Ascending aorta (tissue), 2 donors: ENCODE measurements around the gene AGK. TPM values are rescaled to one million over a fixed set of nuclear protein-coding genes. Genes with fewer than 3 reads are reported as not detected.

Experiments used
- DNase-seq, 2 donors: peaks; one replicate each; pipeline ENCODE4 v3.0.0-alpha.2; 2019; ENCODE audit warnings: low spot score in 2 of 2
- H3K27ac ChIP-seq, 2 donors: fragments of 200-600 bp; sonication (generic); one replicate each; pipeline ENCODE4 v1.5.1; 2016 to 2017; ENCODE audit warnings: mild to moderate bottlenecking in 1 of 2
- H3K27me3 ChIP-seq: fragments of 200-600 bp; sonication (generic); one replicate; pipeline ENCODE4 v1.5.1; 2017
- H3K36me3 ChIP-seq, 2 donors: fragments of 200-600 bp; sonication (generic); one replicate each; pipeline ENCODE4 v1.5.1; 2016
- H3K4me1 ChIP-seq, 2 donors: fragments of 200-600 bp; sonication (generic); one replicate each; pipeline ENCODE4 v1.5.1; 2016 to 2017; ENCODE audit warnings: mild to moderate bottlenecking in 1 of 2
- H3K4me3 ChIP-seq, 2 donors: fragments of 200-600 bp; sonication (generic); one replicate each; pipeline ENCODE4 v1.5.1; 2016 to 2017; ENCODE audit warnings: mild to moderate bottlenecking in 1 of 2
- H3K9me3 ChIP-seq, 2 donors: fragments of 200-600 bp; sonication (generic); one replicate each; pipeline ENCODE4 v1.5.1; 2016
- CTCF ChIP-seq, 3 experiments: fragments of 200-600 bp in 2 of 3; fragments of 450-650 bp in 1 of 3; sonication (generic) in 2 of 3; IDR thresholded peaks; one replicate each; pipeline ENCODE4 v1.5.1; 2016 to 2019; ENCODE audit warnings: antibody characterized with exemption in 3 of 3, mild to moderate bottlenecking in 1 of 3, moderate library complexity in 1 of 3
- intact Hi-C: fragments of 100-400 bp; cut with DNase I; formaldehyde crosslinking; loops from one replicate; pipeline ENCODE4 v1.15.1; 2023
- total RNA-seq: library from RNA; depleted of rRNA; stranded (reverse); fragments of >200 nt; gene quantifications from one replicate; pipeline ENCODE4 v1.1.0, GENCODE V29; 2016

AGK gene
- total RNA-seq, 1 donor from 2014 or later: 16.1 TPM

GRCh38 chr7:141584935-141585334, 33.7 kb downstream of the AGK start:
- H3K27ac ChIP-seq: no peak overlapping the region
- no peaks in the 10 kb centered on the region for H3K4me1 ChIP-seq
- no peaks in the 10 kb centered on the region for H3K36me3 ChIP-seq
- no peaks in the 10 kb centered on the region for H3K27me3 ChIP-seq
- DNase-seq: no peak
- no peak for TF ChIP-seq CTCF (IDR thresholded peaks at IDR 0.05)
- H3K9me3 ChIP-seq: no peaks in the 10 kb centered on the region
- intact Hi-C loops: no loop called here
- no peak overlapping the region for H3K4me3 ChIP-seq

- no peak overlapping the region for H3K4me3 ChIP-seq
- no peaks in the 10 kb centered on the region for H3K36me3 ChIP-seq
- DNase-seq: no peak
- H3K27ac ChIP-seq: no peak overlapping the region
- no peaks in the 10 kb centered on the region for H3K9me3 ChIP-seq
- no peaks in the 10 kb centered on the region for H3K27me3 ChIP-seq
- no peak for TF ChIP-seq CTCF (IDR thresholded peaks at IDR 0.05)
- no peaks in the 10 kb centered on the region for H3K4me1 ChIP-seq
- intact Hi-C loops: no loop called here
Observed at GRCh38 chr7:141585592-141586510, 34.6 kb downstream of the AGK start.

GRCh38 chr7:141586878-141587277, 35.7 kb downstream of the AGK start:
- no peak for TF ChIP-seq CTCF (IDR thresholded peaks at IDR 0.05)
- Histone ChIP-seq H3K4me3 (no peak overlapping the region), H3K27me3 (no peaks in the 10 kb centered on the region), H3K9me3 (no peaks in the 10 kb centered on the region), H3K4me1 (no peaks in the 10 kb centered on the region), H3K36me3 (no peaks in the 10 kb centered on the region), H3K27ac (no peak overlapping the region)
- no peak for DNase-seq
- intact Hi-C loops: no loop called here

GRCh38 chr7:141587304-141587703, 36.1 kb downstream of the AGK start:
- intact Hi-C loops: no loop called here
- TF ChIP-seq CTCF (IDR thresholded peaks at IDR 0.05): no peak

GRCh38 chr7:141588912-141589311, 37.7 kb downstream of the AGK start:
- H3K9me3 ChIP-seq: no peaks in the 10 kb centered on the region
- intact Hi-C loops: no loop called here
- no peaks in the 10 kb centered on the region for H3K27me3 ChIP-seq
- no peak for DNase-seq
- H3K27ac ChIP-seq: no peak overlapping the region
- no peaks in the 10 kb centered on the region for H3K4me1 ChIP-seq
- H3K36me3 ChIP-seq: peaks cover 0 to 4% of the 10 kb centered on the region in 2 donors
- no peak overlapping the region for H3K4me3 ChIP-seq
- TF ChIP-seq CTCF (IDR thresholded peaks at IDR 0.05): no peak

More at GRCh38 chr7:141587304-141587703, 36.1 kb downstream of the AGK start:
- Histone ChIP-seq H3K27ac (no peak overlapping the region), H3K4me1 (no peaks in the 10 kb centered on the region), H3K36me3 (no peaks in the 10 kb centered on the region), H3K4me3 (no peak overlapping the region), H3K27me3 (no peaks in the 10 kb centered on the region), H3K9me3 (no peaks in the 10 kb centered on the region)
- no peak for DNase-seq
